ENCODE results near the gene CFAP119. TPM values are rescaled to one million over a fixed set of nuclear protein-coding genes. Genes with fewer than 3 reads are reported as not detected.

The CFAP119 gene
- total RNA-seq, 1 experiment from 2014 or later, result 11.7 TPM

- Histone ChIP-seq H3K4me3 (ENCODE audit: low read depth, low read length, poor library complexity, severe bottlenecking) (peak overlapping the region; percentile 74), H3K27ac (ENCODE audit: low read depth, low read length, poor library complexity, severe bottlenecking) (peak overlapping the region; percentile 80), H3K27me3 (replicated peaks; ENCODE audit: insufficient read depth, low read depth, low read length, poor library complexity) (no peaks in the 10 kb centered on the region), H3K36me3 (ENCODE audit: insufficient read depth, low read length, poor library complexity, severe bottlenecking) (peaks cover 22% of the 10 kb centered on the region), H3K9me3 (ENCODE audit: low read depth, low read length, poor library complexity, severe bottlenecking) (no peaks in the 10 kb centered on the region), H3K4me1 (ENCODE audit: insufficient read depth, low read length, poor library complexity, severe bottlenecking) (no peaks in the 10 kb centered on the region)
- DNase-seq (ENCODE audit: low spot score), result no peak
- ChIA-PET CTCF (no interaction called here), POLR2A (ENCODE audit: low non-redundant PET) (no interaction called here)
- intact Hi-C loops (cut with micrococcal nuclease; ENCODE audit: unreplicated experiment), result no loop called here
- TF ChIP-seq CTCF (conservative IDR thresholded peaks at IDR 0.05; ENCODE audit: low read depth, low read length) (no peak), EZH2 (IDR thresholded peaks at IDR 0.05; ENCODE audit: borderline replicate concordance, low read depth, low read length, poor library complexity, severe bottlenecking) (no peak)
- BruUV-seq (replicated peaks), result no TSS peak
These were observed 23.6 kb upstream of the CFAP119 start for GRCh38 chr16:30785126-30786106.

GRCh38 chr16:30784215-30784614 lies 22.4 kb upstream of the CFAP119 start:
- Histone ChIP-seq H3K4me3 (ENCODE audit: low read depth, low read length, poor library complexity, severe bottlenecking) (no peak overlapping the region), H3K4me1 (ENCODE audit: insufficient read depth, low read length, poor library complexity, severe bottlenecking) (no peaks in the 10 kb centered on the region), H3K36me3 (ENCODE audit: insufficient read depth, low read length, poor library complexity, severe bottlenecking) (peaks cover 22% of the 10 kb centered on the region), H3K9me3 (ENCODE audit: low read depth, low read length, poor library complexity, severe bottlenecking) (no peaks in the 10 kb centered on the region), H3K27me3 (replicated peaks; ENCODE audit: insufficient read depth, low read depth, low read length, poor library complexity) (no peaks in the 10 kb centered on the region), H3K27ac (ENCODE audit: low read depth, low read length, poor library complexity, severe bottlenecking) (no peak overlapping the region)
- DNase-seq (ENCODE audit: low spot score), result no peak
- no peak for TF ChIP-seq EZH2 (IDR thresholded peaks at IDR 0.05; ENCODE audit: borderline replicate concordance, low read depth, low read length, poor library complexity, severe bottlenecking)
- TF ChIP-seq CTCF (conservative IDR thresholded peaks at IDR 0.05; ENCODE audit: low read depth, low read length), result no peak
- intact Hi-C loops (cut with micrococcal nuclease; ENCODE audit: unreplicated experiment), result no loop called here
- ChIA-PET CTCF (no interaction called here), POLR2A (ENCODE audit: low non-redundant PET) (no interaction called here)
- no TSS peak for BruUV-seq (replicated peaks)

- ChIA-PET CTCF (no interaction called here), POLR2A (ENCODE audit: low non-redundant PET) (interaction anchor here (0.5 kb wide), 1 partner anchor 30 kb away, joined by 6 read pairs; no protein-coding TSS in a partner anchor)
- Histone ChIP-seq H3K9me3 (ENCODE audit: low read depth, low read length, poor library complexity, severe bottlenecking) (no peaks in the 10 kb centered on the region), H3K27me3 (replicated peaks; ENCODE audit: insufficient read depth, low read depth, low read length, poor library complexity) (no peaks in the 10 kb centered on the region), H3K36me3 (ENCODE audit: insufficient read depth, low read length, poor library complexity, severe bottlenecking) (peaks cover 22% of the 10 kb centered on the region), H3K4me3 (ENCODE audit: low read depth, low read length, poor library complexity, severe bottlenecking) (no peak overlapping the region), H3K27ac (ENCODE audit: low read depth, low read length, poor library complexity, severe bottlenecking) (no peak overlapping the region), H3K4me1 (ENCODE audit: insufficient read depth, low read length, poor library complexity, severe bottlenecking) (no peaks in the 10 kb centered on the region)
- intact Hi-C loops (cut with micrococcal nuclease; ENCODE audit: unreplicated experiment), result no loop called here
- no TSS peak for BruUV-seq (replicated peaks)
- TF ChIP-seq CTCF (conservative IDR thresholded peaks at IDR 0.05; ENCODE audit: low read depth, low read length), result no peak
- no peak for TF ChIP-seq EZH2 (IDR thresholded peaks at IDR 0.05; ENCODE audit: borderline replicate concordance, low read depth, low read length, poor library complexity, severe bottlenecking)
- DNase-seq (ENCODE audit: low spot score), result no peak
These were observed 21.6 kb upstream of the CFAP119 start for GRCh38 chr16:30783280-30784109.
